ENCODE data around the gene RBKS.

DNA sequence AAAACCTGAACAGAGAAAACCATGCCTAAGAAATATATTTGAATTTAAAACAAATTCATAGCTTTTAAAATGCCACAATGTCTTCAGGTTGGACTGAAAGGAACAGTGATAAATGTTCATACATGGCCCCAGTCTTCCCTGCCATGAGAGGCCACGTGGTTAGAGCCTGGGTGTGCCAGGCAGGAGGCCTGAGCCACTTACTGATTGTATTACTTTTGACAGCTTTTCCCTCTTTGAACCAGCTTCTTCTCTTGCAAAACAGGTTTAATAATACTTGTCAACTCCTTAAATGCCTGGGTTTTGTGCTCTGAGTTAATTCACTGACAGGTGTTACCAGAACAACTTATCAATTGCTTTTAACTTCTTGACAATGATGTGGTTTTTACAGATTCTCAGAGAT is 27.0 kb downstream of the RBKS start:
- TF ChIP-seq YY2 (tag by site-specific recombination; IDR thresholded peaks at IDR 0.05) (no peak), ZNF175 (tag by site-specific recombination; IDR thresholded peaks at IDR 0.05) (no peak), REPIN1 (tag by site-specific recombination; IDR thresholded peaks at IDR 0.05; ENCODE audit: low read depth) (no peak), PRDM10 (tag by site-specific recombination; IDR thresholded peaks at IDR 0.05) (no peak), ZNF747 (tag by site-specific recombination; IDR thresholded peaks at IDR 0.05) (no peak), ZNF184 (tag by site-specific recombination; IDR thresholded peaks at IDR 0.05) (no peak), HOXA7 (CRISPR knock-in tag; IDR thresholded peaks at IDR 0.05; ENCODE audit: borderline replicate concordance) (no peak), ZNF830 (tag by site-specific recombination; IDR thresholded peaks at IDR 0.05; ENCODE audit: low read depth) (no peak), YY1 (tag by site-specific recombination; IDR thresholded peaks at IDR 0.05) (no peak), KLF9 (tag by site-specific recombination; IDR thresholded peaks at IDR 0.05; ENCODE audit: low read depth) (no peak)
- TF ChIP-seq, protein P1, sequence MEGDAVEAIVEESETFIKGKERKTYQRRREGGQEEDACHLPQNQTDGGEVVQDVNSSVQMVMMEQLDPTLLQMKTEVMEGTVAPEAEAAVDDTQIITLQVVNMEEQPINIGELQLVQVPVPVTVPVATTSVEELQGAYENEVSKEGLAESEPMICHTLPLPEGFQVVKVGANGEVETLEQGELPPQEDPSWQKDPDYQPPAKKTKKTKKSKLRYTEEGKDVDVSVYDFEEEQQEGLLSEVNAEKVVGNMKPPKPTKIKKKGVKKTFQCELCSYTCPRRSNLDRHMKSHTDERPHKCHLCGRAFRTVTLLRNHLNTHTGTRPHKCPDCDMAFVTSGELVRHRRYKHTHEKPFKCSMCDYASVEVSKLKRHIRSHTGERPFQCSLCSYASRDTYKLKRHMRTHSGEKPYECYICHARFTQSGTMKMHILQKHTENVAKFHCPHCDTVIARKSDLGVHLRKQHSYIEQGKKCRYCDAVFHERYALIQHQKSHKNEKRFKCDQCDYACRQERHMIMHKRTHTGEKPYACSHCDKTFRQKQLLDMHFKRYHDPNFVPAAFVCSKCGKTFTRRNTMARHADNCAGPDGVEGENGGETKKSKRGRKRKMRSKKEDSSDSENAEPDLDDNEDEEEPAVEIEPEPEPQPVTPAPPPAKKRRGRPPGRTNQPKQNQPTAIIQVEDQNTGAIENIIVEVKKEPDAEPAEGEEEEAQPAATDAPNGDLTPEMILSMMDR (tag by site-specific recombination; IDR thresholded peaks at IDR 0.05), result no peak
- TF ChIP-seq, protein P2, sequence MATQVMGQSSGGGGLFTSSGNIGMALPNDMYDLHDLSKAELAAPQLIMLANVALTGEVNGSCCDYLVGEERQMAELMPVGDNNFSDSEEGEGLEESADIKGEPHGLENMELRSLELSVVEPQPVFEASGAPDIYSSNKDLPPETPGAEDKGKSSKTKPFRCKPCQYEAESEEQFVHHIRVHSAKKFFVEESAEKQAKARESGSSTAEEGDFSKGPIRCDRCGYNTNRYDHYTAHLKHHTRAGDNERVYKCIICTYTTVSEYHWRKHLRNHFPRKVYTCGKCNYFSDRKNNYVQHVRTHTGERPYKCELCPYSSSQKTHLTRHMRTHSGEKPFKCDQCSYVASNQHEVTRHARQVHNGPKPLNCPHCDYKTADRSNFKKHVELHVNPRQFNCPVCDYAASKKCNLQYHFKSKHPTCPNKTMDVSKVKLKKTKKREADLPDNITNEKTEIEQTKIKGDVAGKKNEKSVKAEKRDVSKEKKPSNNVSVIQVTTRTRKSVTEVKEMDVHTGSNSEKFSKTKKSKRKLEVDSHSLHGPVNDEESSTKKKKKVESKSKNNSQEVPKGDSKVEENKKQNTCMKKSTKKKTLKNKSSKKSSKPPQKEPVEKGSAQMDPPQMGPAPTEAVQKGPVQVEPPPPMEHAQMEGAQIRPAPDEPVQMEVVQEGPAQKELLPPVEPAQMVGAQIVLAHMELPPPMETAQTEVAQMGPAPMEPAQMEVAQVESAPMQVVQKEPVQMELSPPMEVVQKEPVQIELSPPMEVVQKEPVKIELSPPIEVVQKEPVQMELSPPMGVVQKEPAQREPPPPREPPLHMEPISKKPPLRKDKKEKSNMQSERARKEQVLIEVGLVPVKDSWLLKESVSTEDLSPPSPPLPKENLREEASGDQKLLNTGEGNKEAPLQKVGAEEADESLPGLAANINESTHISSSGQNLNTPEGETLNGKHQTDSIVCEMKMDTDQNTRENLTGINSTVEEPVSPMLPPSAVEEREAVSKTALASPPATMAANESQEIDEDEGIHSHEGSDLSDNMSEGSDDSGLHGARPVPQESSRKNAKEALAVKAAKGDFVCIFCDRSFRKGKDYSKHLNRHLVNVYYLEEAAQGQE (tag by site-specific recombination; IDR thresholded peaks at IDR 0.05), result no peak
- TF ChIP-seq, protein P3, sequence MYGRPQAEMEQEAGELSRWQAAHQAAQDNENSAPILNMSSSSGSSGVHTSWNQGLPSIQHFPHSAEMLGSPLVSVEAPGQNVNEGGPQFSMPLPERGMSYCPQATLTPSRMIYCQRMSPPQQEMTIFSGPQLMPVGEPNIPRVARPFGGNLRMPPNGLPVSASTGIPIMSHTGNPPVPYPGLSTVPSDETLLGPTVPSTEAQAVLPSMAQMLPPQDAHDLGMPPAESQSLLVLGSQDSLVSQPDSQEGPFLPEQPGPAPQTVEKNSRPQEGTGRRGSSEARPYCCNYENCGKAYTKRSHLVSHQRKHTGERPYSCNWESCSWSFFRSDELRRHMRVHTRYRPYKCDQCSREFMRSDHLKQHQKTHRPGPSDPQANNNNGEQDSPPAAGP (tag by site-specific recombination; IDR thresholded peaks at IDR 0.05), result no peak
- TF ChIP-seq, protein P4, sequence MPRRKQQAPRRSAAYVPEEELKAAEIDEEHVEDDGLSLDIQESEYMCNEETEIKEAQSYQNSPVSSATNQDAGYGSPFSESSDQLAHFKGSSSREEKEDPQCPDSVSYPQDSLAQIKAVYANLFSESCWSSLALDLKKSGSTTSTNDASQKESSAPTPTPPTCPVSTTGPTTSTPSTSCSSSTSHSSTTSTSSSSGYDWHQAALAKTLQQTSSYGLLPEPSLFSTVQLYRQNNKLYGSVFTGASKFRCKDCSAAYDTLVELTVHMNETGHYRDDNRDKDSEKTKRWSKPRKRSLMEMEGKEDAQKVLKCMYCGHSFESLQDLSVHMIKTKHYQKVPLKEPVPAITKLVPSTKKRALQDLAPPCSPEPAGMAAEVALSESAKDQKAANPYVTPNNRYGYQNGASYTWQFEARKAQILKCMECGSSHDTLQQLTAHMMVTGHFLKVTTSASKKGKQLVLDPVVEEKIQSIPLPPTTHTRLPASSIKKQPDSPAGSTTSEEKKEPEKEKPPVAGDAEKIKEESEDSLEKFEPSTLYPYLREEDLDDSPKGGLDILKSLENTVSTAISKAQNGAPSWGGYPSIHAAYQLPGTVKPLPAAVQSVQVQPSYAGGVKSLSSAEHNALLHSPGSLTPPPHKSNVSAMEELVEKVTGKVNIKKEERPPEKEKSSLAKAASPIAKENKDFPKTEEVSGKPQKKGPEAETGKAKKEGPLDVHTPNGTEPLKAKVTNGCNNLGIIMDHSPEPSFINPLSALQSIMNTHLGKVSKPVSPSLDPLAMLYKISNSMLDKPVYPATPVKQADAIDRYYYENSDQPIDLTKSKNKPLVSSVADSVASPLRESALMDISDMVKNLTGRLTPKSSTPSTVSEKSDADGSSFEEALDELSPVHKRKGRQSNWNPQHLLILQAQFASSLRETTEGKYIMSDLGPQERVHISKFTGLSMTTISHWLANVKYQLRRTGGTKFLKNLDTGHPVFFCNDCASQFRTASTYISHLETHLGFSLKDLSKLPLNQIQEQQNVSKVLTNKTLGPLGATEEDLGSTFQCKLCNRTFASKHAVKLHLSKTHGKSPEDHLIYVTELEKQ (tag by site-specific recombination; IDR thresholded peaks at IDR 0.05; ENCODE audit: borderline replicate concordance), result no peak

Measured in HEK293 (cell line).